ENCODE measurements around the gene PTCD2. TPM values are rescaled to one million over a fixed set of nuclear protein-coding genes. Genes with fewer than 3 reads are reported as not detected.

The PTCD2 gene, protein sequence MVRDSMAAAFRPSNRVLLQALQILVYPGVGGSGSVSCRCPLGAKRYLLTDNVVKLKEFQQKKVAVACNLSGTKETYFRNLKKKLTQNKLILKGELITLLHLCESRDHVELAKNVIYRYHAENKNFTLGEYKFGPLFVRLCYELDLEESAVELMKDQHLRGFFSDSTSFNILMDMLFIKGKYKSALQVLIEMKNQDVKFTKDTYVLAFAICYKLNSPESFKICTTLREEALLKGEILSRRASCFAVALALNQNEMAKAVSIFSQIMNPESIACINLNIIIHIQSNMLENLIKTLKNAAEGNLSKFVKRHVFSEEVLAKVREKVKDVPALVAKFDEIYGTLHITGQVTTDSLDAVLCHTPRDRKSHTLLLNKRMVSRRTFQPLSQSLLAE
- total RNA-seq (2014; rRNA removed; shearing (Covaris generic)), result 2.6 and 3.2 TPM in 2 replicates

GRCh38 chr5:72319976-72320752, at the start of gene PTCD2, which contains the start of gene MRPS27:
PTCD2 (plus strand) TSS chr5:72320373; CDS start chr5:72320383, 10 bp downstream.
MRPS27 (minus strand) TSS chr5:72320240; CDS start chr5:72320221, 19 bp downstream.
- peak; percentile 98 for DNase-seq (ENCODE audit: low spot score)

DNA sequence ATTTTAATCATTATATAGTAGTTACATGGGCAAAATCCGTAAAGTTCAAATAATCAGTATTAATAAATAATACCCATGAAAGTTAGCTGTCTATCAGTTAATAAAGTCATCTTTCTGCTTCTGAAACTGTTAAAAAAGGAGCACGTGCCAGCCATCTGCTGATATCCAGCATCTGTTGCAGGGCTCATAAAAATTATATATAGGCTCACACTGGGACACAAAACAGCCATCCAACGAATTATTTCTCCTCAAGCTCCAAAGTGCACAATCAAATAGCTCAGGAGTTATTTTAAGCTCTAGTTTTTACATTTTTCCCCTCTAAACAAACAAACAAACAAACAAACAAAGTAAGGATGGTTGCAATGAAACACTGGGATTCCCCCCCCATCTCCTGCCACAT, 48.5 kb upstream of the PTCD2 start:
- DNase-seq (ENCODE audit: low spot score), result no peak

DNA sequence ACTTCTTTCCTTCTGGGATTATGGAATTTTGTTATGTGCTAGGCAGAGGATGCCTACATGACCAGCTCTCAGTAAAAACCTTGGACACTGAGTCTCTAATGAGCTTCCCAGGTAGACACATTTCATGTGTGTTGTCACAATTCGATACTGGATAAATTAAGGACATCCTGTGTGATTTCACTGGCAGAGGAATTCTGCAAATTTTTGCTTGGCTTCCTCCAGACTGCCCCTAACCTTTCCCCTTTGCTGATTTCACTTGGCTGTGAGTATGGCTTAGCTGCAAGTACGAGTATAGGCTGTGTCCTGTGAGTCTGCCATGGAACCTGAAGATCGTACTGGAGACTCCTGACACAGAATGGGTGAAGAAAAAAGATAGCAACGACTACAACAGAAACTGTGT, 47.8 kb upstream of the PTCD2 start:
- no peak for DNase-seq (ENCODE audit: low spot score)

DNA sequence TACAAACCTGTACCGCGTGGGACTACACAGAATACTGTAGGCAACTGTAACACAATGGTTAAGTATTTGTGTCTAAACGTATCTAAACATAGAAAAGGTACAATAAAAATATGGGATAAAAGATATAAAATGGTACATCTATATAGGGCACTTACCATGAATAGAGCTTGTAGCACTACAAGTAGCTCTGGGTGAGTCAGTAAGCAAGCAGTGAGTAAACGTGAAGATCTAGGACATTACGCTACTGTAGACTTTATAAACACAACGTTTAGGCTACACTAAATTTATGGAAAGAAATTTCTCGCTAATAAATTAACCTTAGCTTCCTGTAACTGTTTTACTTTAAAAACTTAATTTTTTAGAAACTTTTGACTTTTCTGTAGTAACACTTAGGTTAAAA, 46.6 kb upstream of the PTCD2 start:
- no peak for DNase-seq (ENCODE audit: low spot score)

DNA sequence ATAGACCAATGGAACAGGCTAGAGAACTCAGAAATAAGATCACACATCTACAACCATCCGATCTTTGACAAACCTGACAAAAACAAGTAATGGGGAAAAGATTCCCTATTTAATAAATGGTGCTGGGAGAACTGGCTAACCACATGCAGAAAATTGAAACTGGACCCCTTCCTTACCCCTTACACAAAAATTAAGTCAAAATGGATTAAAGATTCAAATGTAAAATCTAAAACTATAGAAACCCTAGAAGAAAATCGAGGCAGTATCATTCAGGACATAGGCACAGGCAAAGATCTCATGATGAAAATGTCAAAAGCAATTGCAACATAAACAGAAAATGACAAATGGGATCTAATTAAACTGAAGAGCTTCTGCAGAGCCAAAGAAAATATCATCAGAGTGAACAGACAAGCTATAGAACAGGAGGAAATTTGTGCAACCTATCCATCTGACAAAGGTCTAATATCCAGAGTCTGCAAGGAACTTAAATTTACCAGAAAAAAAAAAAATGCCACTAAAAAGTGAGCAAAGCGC, 43.9 kb upstream of the PTCD2 start:
- DNase-seq (ENCODE audit: low spot score), result no peak

- peak; percentile 37 for DNase-seq (ENCODE audit: low spot score)
These were observed 39.5 kb upstream of the PTCD2 start for GRCh38 chr5:72280581-72281069.

GRCh38 chr5:72281430-72281763, 38.8 kb upstream of the PTCD2 start:
- DNase-seq (ENCODE audit: low spot score), result no peak

- DNase-seq (ENCODE audit: low spot score), result no peak
These were observed 38.2 kb upstream of the PTCD2 start for GRCh38 chr5:72281764-72282499.

DNA sequence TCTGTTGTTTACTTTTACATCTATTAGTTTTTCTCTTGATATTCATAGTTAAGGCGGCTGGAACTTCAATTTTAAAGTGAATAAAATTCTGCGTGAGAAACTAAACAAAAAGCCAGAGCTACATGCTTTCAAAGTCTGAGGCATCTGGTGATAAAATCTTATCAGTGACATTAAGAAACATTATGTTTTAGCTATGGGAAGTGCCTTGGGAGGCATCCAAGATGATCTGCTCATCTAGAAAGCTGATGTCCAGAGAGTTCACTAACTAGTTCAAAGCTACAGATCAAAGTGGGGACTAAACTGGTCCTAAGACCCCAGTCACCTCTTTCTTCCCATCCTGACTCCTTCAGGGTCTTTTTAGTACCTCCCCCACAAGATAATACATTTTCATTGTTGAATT, 37.3 kb upstream of the PTCD2 start:
- no peak for DNase-seq (ENCODE audit: low spot score)

- DNase-seq (ENCODE audit: low spot score), result no peak
These were observed 36.8 kb upstream of the PTCD2 start for GRCh38 chr5:72283358-72283757.

GRCh38 chr5:72284559-72285423, 35.4 kb upstream of the PTCD2 start:
- no peak for DNase-seq (ENCODE audit: low spot score)

GRCh38 chr5:72285424-72285821, 34.8 kb upstream of the PTCD2 start:
- no peak for DNase-seq (ENCODE audit: low spot score)

DNA sequence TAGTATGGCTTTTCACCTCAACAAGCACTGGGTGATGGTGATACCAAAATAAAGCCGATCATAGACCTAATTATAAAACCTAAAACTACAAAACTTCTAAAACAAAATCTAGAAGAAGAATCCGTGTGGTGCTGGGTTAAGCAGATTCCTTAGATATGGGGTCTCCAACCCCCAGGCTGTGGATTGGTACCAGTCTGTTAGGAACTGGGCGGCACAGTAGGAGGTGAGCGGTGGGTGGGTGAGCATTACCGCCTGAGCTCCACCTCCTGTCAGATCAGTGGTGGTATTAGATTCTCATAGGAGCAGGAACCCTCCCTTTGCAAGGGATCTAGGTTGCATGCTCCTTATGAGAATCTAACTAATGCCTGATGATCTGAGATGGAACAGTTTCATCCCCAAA, 33.4 kb upstream of the PTCD2 start:
- DNase-seq (ENCODE audit: low spot score), result no peak

- DNase-seq (ENCODE audit: low spot score), result no peak
These were observed 31.2 kb upstream of the PTCD2 start for GRCh38 chr5:72288924-72289323.

- no peak for DNase-seq (ENCODE audit: low spot score)
These were observed 29.6 kb upstream of the PTCD2 start for GRCh38 chr5:72290356-72291133.

DNA sequence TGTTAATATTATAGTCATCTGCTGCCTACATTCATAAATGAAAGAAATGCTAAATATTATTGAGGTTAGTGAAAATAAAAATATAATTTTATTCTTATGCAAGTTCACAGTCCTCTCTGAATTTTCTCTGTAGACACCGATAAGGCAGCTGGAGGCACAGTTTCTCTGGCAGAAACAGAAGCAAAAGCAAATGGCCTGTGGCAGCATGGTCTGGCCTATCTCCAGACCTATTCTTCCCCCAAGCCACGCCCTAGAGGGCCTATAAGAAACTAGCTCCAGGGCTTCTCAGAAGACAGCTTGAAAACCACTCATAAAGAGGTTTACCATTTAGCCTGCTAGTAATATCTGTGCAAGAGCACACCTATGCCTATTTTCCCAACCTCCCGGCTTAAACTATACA, 28.6 kb upstream of the PTCD2 start:
- no peak for DNase-seq (ENCODE audit: low spot score)

- no peak for DNase-seq (ENCODE audit: low spot score)
These were observed 27.8 kb upstream of the PTCD2 start for GRCh38 chr5:72292411-72292810.

DNA sequence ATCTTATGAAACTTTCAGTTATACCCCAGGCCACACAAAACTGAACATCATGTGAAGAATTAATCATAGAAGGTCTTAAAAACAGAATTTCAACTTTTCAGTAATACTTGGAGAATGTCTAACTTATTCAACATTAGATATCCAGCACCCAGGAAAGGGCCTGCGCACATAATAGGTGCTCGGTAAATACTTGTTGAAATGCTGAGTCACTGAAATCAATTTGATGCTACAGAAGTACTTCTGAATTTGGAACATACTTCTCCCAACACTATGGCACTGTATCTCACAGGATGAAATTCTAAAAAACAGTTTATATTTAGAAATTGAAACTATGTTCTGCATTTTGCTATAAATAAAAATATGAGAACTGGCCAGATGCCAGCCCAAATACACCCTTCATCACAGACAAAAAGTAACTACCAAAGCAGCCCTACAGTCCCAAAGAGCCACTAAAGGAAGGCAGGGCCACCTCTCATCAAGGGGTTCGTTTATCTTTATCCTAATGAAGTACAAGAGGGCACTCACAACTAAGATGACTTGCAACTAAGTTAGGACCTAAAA, 26.6 kb upstream of the PTCD2 start:
- no peak for DNase-seq (ENCODE audit: low spot score)

DNA sequence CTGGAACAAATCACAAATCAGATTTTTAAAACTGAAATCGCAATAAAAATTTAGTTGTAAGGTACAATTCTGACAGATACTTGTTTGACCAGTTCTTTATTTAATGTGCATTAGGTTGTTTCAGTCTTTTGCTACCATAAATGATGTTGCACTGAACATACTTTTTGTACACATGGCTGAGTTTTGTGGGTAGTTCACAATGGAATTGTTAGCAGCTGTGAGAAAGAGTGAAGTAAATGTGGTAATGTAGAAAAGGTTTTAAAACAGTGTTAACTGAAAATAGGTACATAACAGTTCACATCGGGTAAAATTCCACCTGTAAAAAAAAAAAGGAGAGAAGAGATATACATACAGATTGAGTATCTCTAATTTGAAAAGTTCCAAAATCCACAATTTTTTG, 25.7 kb upstream of the PTCD2 start:
- DNase-seq (ENCODE audit: low spot score), result no peak

DNA sequence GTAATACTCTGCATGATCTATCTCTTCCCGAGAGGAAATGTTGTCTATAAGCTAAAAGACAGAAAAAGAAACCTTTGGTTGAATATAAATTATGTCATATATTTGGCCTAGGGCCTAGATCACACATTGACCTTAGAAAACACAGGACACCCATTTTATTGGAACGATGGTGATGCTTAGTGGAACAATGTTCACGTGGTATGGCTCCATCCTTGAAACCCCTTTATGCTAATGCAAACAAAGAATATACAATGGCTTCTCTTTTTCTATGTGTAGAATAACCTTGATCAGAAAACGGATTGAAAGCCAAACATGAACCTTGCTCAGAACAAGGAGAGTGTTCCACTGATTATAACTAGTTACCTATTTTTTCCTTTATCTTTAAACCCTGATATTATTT, 24.6 kb upstream of the PTCD2 start:
- no peak for DNase-seq (ENCODE audit: low spot score)

Measured in HT-29 (cell line).